Suprapubic skin (tissue), 4 donors: ENCODE measurements around the gene HCFC1R1.

Experiments used
- CTCF ChIP-seq, 2 donors: fragments of 200-600 bp in 1 of 2; fragments of 450-650 bp in 1 of 2; sonication (generic) in 1 of 2; IDR thresholded peaks; one replicate each; pipeline ENCODE4 v1.5.1; 2016 to 2019; ENCODE audit warnings: antibody characterized with exemption in 2 of 2, mild to moderate bottlenecking in 1 of 2, moderate library complexity in 1 of 2
- EP300 ChIP-seq: sonication (generic); formaldehyde crosslinking; IDR thresholded peaks from one replicate; pipeline ENCODE4 v1.6.1; 2017; ENCODE audit warnings: antibody characterized with exemption
- POLR2AphosphoS5 ChIP-seq, 3 donors: sonication (generic); formaldehyde crosslinking; IDR thresholded peaks; one replicate each; pipeline ENCODE4 v1.6.1; 2017; ENCODE audit warnings: antibody characterized with exemption in 3 of 3

DNA sequence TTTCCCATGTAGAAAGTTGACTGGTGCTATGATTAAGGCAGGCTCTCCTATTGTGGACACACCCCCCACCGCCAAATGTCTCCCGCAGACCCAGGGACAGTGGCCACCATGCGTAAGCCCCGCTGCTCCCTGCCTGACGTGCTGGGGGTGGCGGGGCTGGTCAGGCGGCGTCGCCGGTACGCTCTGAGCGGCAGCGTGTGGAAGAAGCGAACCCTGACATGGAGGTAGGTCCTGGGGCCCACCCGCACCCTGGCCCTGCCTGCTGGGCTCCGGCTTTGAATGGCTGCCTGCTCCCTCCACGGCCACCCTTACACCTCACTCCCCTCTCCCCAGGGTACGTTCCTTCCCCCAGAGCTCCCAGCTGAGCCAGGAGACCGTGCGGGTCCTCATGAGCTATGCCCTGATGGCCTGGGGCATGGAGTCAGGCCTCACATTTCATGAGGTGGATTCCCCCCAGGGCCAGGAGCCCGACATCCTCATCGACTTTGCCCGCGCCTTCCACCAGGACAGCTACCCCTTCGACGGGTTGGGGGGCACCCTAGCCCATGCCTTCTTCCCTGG lies 26.3 kb upstream of the HCFC1R1 start:
- TF ChIP-seq CTCF (IDR thresholded peaks at IDR 0.05) (no peak), EP300 (no peak), POLR2AphosphoS5 (IDR thresholded peaks at IDR 0.05) (no peak)
